Calu3 (cell line): ENCODE results near the gene CDRT4. TPM values are rescaled to one million over a fixed set of nuclear protein-coding genes. Genes with fewer than 3 reads are reported as not detected.

ENCODE experiments used
- BruUV-seq: library from RNA; stranded (reverse); fragments of 400-500 nt; replicated peaks from 2 replicates; lab custom pipeline; 2021; lab: Mats Ljungman, UMichigan
- CTCF ChIA-PET: fragments of 300-600 bp; sonication (Branson Sonifier 250); formaldehyde crosslinking; loops from one replicate; lab custom pipeline; 2022; ENCODE audit warnings: antibody characterized with exemption; lab: Charles Lee
- DNase-seq: peaks from one replicate; pipeline ENCODE4 v3.0.0; 2022
- H3K27ac Mint-ChIP-seq: one replicate; pipeline ENCODE4 v1.8.0; 2022; ENCODE audit warnings: mixed read lengths; ENCODE audit not compliant: unreplicated experiment
- H3K27me3 Mint-ChIP-seq: one replicate; pipeline ENCODE4 v1.8.0; 2022; ENCODE audit warnings: mixed read lengths; ENCODE audit not compliant: unreplicated experiment
- H3K36me3 Mint-ChIP-seq: one replicate; pipeline ENCODE4 v1.8.0; 2022; ENCODE audit warnings: mild to moderate bottlenecking, moderate library complexity, mixed read lengths; ENCODE audit not compliant: insufficient read depth, unreplicated experiment
- H3K4me1 Mint-ChIP-seq: one replicate; pipeline ENCODE4 v1.8.0; 2022; ENCODE audit warnings: mild to moderate bottlenecking, low read depth, mixed read lengths; ENCODE audit not compliant: unreplicated experiment
- H3K4me3 Mint-ChIP-seq: one replicate; pipeline ENCODE4 v1.8.0; 2022; ENCODE audit warnings: mild to moderate bottlenecking, low read depth, moderate library complexity, mixed read lengths; ENCODE audit not compliant: unreplicated experiment
- H3K9me3 Mint-ChIP-seq: one replicate; pipeline ENCODE4 v1.8.0; 2022; ENCODE audit warnings: low read depth, mixed read lengths; ENCODE audit not compliant: unreplicated experiment
- intact Hi-C: fragments of 100-400 bp; cut with micrococcal nuclease; formaldehyde crosslinking; loops from one replicate; pipeline ENCODE4 v1.10.0; 2022; ENCODE audit not compliant: unreplicated experiment
- total RNA-seq: library from RNA; stranded (reverse); gene quantifications from 2 replicates; pipeline ENCODE4 v1.2.3, GENCODE V29; 2022
- TF ChIP-seq, protein P1 (sequence below): fragments of 200-600 bp; IDR thresholded peaks from one replicate; pipeline ENCODE4 v1.8.0; 2022; ENCODE audit warnings: antibody characterized with exemption; ENCODE audit not compliant: unreplicated experiment

CDRT4 gene
- total RNA-seq, 1 experiment from 2014 or later, result 2.8 TPM

DNA sequence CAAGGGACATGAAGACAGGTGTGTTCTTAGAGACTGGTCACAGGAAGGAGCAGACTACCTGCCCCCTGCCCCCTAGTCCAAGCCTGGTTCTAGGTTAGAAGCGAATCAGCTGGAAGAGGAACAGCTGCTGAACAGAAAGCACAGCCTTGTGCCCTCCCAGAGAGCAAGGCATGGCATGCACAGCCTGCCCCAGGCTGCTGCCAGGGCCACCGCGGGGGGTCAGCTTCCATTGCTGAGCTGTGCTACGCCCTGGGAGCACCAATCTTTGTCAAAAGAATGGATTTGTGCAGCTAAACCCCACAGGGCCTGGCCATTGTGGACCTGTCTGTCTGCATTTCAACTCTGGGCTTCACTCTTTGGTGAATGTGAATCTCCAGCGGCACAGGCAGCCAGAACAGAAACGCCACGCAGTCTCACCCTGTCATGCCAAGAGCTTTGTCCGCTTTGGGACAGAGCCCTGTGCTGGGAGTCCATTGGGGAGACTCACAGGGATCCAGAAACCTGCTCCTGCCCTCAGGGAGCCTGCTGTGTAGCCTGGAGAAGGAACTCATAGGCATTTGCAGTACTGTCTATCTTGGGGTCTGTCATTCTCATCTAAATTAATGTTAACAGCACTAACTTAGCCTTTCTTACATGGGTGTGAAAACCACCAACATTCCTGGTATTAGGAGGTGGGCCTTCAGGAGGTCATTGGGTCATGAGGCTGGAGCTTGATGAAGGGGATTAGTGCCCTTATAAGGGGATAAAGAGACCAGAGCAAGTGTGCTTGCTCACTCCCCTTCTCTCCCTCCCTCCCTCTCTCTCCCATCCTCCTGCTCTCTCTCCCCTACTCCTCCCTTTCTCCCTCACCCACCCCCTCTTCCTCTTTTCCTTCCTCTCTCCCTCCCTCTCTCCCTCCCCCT lies 25.6 kb upstream of the CDRT4 start:
- TF ChIP-seq, protein P1, sequence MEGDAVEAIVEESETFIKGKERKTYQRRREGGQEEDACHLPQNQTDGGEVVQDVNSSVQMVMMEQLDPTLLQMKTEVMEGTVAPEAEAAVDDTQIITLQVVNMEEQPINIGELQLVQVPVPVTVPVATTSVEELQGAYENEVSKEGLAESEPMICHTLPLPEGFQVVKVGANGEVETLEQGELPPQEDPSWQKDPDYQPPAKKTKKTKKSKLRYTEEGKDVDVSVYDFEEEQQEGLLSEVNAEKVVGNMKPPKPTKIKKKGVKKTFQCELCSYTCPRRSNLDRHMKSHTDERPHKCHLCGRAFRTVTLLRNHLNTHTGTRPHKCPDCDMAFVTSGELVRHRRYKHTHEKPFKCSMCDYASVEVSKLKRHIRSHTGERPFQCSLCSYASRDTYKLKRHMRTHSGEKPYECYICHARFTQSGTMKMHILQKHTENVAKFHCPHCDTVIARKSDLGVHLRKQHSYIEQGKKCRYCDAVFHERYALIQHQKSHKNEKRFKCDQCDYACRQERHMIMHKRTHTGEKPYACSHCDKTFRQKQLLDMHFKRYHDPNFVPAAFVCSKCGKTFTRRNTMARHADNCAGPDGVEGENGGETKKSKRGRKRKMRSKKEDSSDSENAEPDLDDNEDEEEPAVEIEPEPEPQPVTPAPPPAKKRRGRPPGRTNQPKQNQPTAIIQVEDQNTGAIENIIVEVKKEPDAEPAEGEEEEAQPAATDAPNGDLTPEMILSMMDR, result no peak
- Mint-ChIP-seq H3K36me3 (peaks cover 13% of the 10 kb centered on the region), H3K4me1 (peaks cover 16% of the 10 kb centered on the region), H3K9me3 (no peaks in the 10 kb centered on the region), H3K27me3 (no peaks in the 10 kb centered on the region), H3K4me3 (no peak overlapping the region), H3K27ac (no peak overlapping the region)
- intact Hi-C loops, result no loop called here
- CTCF ChIA-PET, result no interaction called here
- no TSS peak for BruUV-seq
- no peak for DNase-seq

GRCh38 chr17:15492186-15492585 lies 24.8 kb upstream of the CDRT4 start:
- Mint-ChIP-seq H3K36me3 (peaks cover 17% of the 10 kb centered on the region), H3K27me3 (no peaks in the 10 kb centered on the region), H3K9me3 (peaks cover 2% of the 10 kb centered on the region), H3K4me1 (peaks cover 16% of the 10 kb centered on the region), H3K27ac (no peak overlapping the region), H3K4me3 (no peak overlapping the region)
- intact Hi-C loops, result no loop called here
- BruUV-seq, result no TSS peak
- TF ChIP-seq, protein P1, result no peak
- DNase-seq, result no peak
- CTCF ChIA-PET, result no interaction called here

GRCh38 chr17:15490634-15491261 lies 23.3 kb upstream of the CDRT4 start:
- Mint-ChIP-seq H3K36me3 (peaks cover 17% of the 10 kb centered on the region), H3K27ac (peak overlapping the region; percentile 95), H3K9me3 (peaks cover 2% of the 10 kb centered on the region), H3K4me3 (no peak overlapping the region), H3K27me3 (no peaks in the 10 kb centered on the region), H3K4me1 (peaks cover 16% of the 10 kb centered on the region)
- TF ChIP-seq, protein P1, result no peak
- peak; percentile 74 for DNase-seq
- no TSS peak for BruUV-seq
- intact Hi-C loops, result no loop called here
- CTCF ChIA-PET, result interaction anchor here (1.7 kb wide), 1 partner anchor 12 kb away, joined by 14 read pairs; no protein-coding TSS in a partner anchor

DNA sequence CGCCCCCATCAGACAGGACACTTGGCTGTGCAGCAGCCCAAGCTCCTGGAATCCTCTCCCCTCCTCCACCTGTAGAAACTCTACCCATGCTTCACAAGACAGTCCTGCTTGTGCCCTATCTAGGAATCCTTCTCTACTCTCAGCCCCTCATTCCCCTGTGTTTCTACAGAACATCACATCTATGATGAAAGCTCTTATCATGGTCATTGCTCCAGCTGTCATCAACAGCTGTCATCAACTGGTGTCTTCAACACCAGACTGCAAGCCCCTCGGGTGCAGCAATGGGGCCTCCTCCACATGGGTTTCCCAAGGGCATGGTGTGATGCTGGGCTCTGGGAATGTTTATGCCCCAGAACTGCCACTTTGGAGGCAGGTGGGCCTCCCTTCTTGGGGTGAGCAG lies 21.1 kb upstream of the CDRT4 start:
- H3K4me3 Mint-ChIP-seq, result no peak overlapping the region
- H3K4me1 Mint-ChIP-seq, result peaks cover 16% of the 10 kb centered on the region
- DNase-seq, result no peak
- H3K27ac Mint-ChIP-seq, result peak overlapping the region; percentile 52
- CTCF ChIA-PET, result no interaction called here
- H3K27me3 Mint-ChIP-seq, result no peaks in the 10 kb centered on the region
- BruUV-seq, result no TSS peak
- TF ChIP-seq, protein P1, result no peak
- H3K36me3 Mint-ChIP-seq, result peaks cover 17% of the 10 kb centered on the region
- intact Hi-C loops, result no loop called here
- H3K9me3 Mint-ChIP-seq, result peaks cover 2% of the 10 kb centered on the region
